Stimulated activated CD4-positive, alpha-beta T cell treated with anti-CD3 and anti-CD28 coated beads, Interleukin-4, amount 100 ng/mL, for 48 hours (primary cell): ENCODE results near the gene RXRA.

Experiments used
- DNase-seq, 2 donors: peaks; one replicate each; pipeline ENCODE4 v3.0.0-alpha.2; 2020; ENCODE audit warnings: low read depth in 2 of 2

Gene RXRA

DNA sequence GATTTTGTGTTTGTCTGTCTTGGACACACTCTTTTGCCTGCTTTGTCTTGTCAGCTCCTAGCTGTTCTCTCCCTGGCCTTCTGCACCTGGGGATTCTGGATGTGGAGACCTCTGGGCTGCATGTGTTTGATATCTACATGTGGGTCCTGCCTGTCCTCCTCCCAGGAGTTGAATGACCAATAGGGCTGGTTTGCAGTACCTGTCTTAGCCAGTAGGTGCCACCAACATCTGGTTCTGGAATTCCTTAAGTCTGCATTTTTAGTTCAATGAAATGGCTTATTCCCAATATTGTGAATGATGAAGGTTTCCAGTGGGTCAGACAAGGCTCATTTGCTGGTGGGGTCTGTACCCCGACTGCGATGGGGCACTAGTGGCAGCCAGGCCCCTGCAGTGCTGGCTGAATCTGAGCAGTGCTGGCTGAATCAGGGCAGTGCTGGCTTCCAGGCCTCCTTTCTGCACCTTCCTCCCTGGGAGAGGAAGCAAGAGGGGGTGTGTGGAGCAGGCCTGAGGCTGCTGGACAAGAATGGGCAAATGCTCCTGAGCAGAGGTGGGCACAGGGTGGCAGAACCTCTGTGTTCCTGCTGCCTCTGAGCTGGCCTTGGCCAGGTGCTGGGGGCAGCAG lies 73.3 kb downstream of the RXRA start:
- DNase-seq, result no peak

GRCh38 chr9:134400283-134400682 lies 74.0 kb downstream of the RXRA start:
- no peak for DNase-seq

DNA sequence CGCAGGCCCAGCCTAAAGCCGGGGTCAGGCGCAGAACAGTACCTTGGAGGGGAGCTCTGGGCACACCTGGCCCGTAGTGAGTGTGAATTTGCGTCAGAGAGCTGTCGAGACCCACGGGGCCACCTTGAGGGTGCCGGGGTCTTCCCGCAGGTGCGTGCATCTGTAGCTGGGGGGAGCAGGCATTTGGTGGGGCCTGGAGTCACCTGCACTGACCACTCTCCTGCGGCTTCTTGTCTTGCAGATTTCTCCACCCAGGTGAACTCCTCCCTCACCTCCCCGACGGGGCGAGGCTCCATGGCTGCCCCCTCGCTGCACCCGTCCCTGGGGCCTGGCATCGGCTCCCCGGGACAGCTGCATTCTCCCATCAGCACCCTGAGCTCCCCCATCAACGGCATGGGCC lies 75.1 kb downstream of the RXRA start:
- DNase-seq, result no peak

DNA sequence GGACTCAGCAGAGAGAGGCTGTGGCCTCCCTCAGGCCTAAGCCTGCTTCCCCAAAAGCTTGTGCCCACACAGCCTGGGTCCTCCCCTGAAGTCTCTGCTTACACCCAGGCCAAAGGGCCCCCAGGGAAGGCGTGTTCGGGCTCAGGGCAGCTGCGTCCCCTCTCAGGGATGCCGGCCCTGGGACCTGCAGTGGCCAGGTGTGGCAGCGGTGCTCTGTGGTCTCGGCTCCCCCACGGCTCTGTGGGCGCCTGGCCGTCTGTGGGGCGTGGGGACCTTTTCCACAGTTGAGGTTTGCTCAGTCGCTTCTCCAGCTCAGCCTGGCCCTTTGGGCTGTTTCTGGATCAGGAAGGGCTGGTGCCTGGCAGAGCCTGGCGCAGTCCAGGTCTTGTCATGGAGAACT lies 75.9 kb downstream of the RXRA start:
- DNase-seq, result no peak

DNA sequence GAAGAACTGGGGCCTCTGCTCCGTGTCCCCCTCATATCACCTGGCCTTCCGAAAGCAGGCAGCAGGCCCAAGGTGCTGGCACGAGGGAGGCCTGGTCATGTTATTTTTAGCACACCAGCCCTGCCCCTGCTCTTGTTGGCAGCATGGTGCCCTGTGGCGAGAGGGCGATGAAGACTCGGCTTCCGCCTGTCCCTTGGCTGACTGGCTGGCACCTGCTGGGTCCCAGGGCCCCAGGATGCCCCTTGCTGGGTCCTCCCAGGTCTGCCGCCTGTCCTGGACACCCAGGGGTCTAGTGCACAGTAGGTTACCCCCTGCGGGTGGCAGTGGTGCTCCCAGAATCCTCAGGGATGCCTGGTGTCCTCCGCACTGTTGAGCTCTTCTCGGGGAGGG lies 77.0 kb downstream of the RXRA start:
- DNase-seq, result no peak

DNA sequence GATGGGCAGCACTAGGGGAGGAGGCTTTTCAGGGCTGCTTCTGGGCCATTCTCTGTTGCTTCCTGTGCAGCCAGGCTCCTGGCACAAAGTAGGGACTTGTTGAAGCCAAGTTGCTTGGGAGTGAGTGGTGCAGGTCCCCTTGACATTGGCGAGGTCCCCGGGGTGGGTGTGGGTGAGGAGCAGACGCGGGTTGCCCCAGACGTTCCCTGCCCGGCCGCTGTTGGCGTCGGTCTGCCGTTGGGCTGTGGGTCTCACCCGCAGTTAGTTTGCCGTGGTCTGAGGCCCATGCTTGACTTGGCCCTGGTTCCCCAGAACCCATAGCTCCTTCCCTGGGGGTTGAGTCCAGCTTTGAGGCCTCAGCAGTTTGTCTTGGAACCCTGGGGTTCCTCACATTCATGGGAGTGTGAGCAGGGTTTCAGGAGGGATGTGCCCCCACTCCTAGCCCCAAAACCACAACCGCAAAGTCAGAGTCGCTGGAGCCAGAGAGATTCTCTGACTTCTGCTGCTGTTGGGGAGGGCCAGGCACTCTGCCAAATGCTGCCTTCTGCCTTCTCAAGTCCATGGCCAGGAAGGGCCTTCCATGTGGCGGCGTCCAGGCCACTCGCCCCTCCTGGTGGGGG lies 77.5 kb downstream of the RXRA start:
- no peak for DNase-seq

- DNase-seq, result no peak
These were observed 78.4 kb downstream of the RXRA start for GRCh38 chr9:134404376-134405358.

DNA sequence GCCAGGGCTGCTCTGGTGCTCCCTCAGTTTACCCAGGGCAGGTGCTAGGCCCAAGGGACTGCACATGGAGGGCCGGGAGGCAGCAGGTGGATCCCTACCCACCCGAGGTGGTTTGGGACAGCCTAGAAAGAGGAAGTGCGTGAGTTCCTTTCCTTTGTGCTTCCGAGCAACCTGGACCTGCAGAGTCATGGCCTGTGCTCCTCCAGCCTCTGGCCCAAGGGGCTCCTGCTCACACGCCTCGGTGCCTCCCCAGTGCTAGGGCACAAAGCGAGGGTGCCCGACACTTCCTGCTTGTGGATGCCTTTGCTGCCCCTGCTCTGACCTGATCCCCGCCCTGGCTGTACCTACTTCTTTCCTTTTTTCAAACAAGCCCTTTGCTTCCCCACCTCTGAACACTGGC lies 79.3 kb downstream of the RXRA start:
- no peak for DNase-seq

DNA sequence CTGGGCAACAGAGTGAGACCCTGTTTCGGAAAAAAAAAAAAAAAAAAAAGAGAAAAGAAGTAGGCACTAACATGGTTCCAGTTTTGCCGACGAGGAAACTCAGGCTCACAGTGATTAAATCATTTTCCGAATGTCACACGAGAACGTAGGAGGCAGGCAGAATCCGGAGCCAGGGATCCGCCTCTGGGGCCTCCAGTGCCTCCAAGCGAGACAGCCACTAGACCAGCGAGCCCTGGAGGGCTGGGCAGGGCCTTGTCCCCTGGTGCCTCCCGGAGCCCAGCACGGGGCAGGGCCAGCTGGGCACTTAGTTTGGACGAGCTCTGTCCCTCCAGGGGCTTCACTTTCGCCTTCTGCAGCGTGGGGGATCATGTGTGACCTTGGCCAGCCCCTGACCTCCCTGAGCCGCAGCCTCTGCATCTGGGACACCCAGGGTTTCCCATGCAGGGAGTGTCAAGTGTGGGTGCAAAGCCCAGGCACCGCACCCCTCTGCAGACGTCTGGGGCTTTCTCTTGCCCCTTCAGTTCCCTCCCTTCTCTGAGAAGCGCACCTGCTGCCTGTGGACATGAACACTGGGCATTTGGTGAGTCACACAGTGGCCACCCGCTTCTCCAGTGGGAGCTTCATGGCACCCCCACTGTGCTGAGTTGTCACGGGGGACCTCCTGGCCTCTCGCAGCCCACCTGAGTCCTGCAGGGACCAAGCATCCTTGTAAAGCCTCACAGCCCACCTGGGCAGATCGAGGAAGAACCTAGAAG lies 80.3 kb downstream of the RXRA start:
- DNase-seq, result no peak

DNA sequence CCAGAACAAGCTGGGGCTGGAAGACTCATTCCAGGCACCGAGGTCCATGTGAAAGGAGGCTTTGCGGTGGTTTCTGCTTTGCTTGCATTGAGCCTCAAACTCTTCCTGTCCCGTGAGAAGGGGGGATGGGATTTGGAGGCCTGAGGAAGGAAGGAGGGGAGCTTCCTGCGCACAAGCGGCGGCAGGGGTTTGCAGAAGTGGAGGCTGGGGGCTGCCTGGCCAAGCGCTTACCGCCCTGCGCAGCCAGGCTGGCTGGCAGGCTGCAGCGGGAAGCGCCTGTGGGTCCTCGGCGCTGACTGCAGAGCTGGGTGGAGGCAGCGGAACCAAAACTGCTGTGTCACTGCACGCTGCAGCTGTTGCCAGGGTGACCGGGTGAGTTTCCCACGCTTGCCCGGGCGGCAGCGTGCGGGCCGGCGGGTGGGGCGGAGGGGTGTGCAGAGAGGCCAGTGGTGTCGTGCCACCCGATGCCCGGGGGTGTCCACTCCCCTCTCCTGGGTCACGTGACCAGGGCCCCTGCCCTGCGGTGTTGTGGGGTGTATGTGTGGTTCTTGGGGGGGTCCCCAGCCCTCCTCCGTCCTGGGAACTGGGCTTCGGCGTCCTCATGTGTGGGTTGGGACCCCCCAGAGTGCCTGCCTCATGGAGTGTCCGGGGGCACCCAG lies 81.0 kb downstream of the RXRA start:
- DNase-seq, result peak; percentile 64 to 68

GRCh38 chr9:134408389-134408788 lies 82.1 kb downstream of the RXRA start:
- DNase-seq, result no peak

- no peak for DNase-seq
These were observed 82.9 kb downstream of the RXRA start for GRCh38 chr9:134408939-134409737.

DNA sequence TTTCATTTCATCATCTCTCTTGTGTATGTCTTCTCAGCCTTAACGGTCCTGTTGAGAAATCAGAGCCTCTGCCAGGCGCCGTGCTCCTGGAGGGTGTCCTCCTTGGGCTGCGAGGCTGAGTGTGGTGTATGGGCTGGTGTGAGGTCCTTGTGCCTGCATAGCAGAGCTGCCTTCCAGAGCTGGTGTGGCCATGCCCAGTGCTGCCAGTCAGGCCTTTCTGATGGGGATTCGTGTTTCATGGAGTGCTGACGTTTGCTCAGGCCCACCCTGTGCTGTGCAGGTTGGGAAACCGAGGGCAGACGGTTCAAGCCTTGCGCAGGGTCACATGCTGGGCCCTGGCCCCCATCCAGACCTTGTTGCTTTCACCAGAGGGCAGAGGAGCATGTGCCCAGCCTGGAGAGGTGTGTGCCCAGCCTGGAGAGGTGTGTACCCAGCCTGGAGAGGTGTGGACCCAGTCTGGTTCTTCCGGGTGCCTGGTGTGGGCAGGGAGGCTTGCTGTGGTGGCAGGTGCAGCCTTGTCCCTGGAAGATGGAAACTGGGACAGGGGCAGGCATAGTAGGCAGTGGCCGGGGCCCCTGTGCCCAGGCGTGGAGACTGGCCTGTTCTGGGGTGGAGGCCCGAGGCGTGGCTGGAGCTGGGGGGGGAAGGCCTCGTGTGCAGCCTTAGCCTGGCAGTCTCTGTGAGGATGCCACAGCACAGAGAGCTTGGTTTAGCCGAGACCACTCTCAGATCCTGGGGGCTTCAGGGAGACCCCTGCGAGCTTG lies 84.0 kb downstream of the RXRA start:
- DNase-seq, result no peak

DNA sequence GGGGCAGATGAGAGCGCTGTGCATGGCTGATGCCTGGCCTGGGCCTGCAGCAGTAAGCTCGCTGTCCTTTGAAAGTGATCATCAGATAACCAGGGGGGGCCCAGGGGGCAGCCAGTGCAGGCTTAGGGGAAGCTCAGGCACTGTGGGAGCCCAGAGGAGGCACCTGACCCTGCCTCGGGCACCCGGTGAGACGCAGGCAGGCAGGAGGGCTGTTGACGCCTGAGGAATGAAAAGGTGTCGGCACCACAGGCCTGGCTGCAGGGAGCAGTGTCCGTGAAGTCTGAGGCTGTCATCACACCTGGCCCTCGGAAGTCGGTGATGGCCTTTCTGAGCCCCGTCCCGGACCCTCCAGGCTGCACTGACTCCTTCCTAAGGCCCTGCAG lies 84.6 kb downstream of the RXRA start:
- no peak for DNase-seq

DNA sequence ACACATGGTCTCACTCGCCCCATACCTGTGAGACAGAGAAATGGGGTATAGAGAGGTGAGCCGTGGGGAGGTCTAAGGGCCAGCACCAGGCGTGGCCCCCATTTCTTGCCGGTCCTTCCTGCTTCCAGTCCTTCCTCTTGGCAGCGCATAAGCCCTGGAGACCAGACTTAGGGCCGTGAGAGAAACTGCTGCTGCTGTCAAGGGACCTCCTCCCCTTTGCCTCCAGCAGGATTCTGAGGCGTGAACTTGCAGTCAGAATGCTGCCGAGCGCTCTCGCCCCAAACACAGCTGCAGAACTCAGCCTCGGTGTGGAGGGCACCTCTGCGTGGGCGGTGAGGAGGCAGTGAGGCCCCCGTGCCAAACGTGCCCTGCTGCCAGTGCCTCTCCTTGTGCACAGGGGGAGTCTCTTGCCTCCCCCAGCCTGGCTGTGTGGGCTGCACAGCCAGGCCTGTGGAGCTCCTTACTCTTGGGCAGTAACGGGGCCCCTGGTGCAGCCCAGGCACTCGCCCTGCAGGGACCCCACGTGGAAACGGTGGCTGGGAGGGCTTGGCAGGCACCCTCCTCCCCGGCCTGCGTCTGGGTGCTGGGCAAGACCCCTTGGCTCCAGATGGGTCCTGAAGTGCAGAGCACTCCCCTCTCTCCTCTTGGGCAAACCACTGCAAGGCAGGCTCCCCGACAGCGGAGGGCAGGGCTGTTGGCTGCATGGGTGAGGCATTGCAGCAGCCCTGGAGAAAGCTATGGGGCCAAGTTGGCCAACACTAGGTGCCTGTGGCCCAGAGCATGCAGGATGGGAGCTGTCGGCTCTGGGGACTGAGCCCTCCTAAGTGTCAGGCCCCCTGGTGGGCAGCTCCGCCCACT lies 85.4 kb downstream of the RXRA start:
- DNase-seq, result no peak

GRCh38 chr9:134412298-134412711 lies 86.0 kb downstream of the RXRA start:
- DNase-seq, result no peak

DNA sequence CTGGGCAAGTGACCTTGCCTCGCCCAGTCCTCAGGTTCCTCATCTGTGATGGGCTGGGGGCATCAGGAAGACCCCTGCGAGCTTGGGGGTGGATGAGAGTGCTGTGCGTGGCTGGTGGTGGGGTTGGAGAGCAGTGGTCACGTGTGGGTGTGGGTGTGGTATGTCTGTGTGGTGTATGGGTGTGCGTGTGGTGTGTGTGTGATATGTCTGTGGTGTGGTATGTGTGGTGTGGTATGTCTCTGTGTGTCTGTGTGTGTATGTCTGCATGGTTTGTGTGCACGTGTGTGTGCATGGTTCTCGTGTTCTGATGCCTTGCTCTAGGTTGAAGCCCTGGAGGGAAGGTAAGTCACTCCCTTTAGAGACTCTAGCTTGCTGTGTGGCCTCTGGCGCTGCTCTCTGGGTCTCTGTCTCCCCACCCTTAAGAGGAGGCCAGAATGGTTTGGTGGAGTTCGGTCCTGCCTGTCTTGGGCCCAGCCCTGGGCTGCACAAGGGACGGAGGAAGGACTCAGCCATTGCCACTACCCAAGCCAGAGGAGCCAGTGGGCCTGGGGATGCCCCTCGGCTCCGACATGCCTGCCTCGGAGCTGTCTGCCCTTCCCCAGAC lies 87.0 kb downstream of the RXRA start:
- DNase-seq, result no peak

DNA sequence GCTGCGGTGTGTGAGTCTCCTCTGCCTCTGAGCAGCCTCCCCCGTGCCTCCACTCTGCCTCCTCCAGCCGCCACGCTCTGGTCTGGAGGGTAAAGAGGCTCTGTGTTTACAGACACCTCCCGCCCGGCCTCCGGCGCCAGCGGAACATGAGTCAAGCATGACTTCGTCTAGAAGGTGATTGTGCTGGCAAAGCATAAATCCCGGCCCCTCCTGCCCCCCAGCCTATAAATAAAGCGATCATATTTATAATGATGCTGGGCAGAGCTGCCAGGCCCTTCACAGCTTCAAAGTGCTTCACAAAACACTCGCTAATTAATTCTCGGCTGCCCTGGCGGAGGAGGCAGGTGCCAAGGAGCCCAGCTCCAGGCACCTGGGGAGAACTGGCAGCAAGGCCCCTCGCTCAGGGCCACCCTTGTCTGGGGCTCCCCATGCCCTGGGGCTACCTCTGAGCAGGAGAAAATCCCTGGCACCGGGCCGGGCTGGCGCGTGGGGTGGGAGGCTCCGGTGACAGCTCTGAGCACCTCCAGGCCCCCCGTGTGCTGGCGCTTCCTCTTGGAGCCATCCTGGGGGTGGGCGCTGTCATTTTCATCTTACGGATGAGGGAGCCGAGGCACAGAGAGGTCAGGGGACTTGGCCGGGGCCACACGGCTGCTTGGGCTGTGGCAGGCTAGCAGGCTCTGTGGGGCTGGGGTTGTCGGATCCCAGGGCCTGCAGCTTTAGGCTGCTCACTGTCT lies 87.8 kb downstream of the RXRA start:
- no peak for DNase-seq
